H1 (cell line): ENCODE measurements around the gene MPPED1. TPM values are rescaled to one million over a fixed set of nuclear protein-coding genes. Genes with fewer than 3 reads are reported as not detected.

Experiments used
- BCL11A ChIP-seq, 2 experiments: IDR thresholded peaks; one replicate each; pipeline ENCODE4 v1.6.1; 2011; ENCODE audit warnings: low read depth in 2 of 2, low read length in 2 of 2, mild to moderate bottlenecking in 2 of 2
- HDAC6 ChIP-seq: IDR thresholded peaks from one replicate; pipeline ENCODE4 v1.7.1; 2012; ENCODE audit warnings: low read depth, mild to moderate bottlenecking, inconsistent platforms, low read length, moderate library complexity
- JUND ChIP-seq: IDR thresholded peaks from 2 replicates; pipeline ENCODE4 v1.6.1; 2011; ENCODE audit warnings: mild to moderate bottlenecking, improper control_type of control experiment, low read length
- NANOG ChIP-seq: IDR thresholded peaks from 2 replicates; pipeline ENCODE4 v1.6.1; 2011; ENCODE audit warnings: low read length, low read depth, mild to moderate bottlenecking, inconsistent platforms; ENCODE audit not compliant: insufficient read depth, poor library complexity, severe bottlenecking
- NRF1 ChIP-seq: IDR thresholded peaks from 2 replicates; pipeline ENCODE4 v1.6.1; 2011; ENCODE audit warnings: mild to moderate bottlenecking, low read depth, low read length, improper control_type of control experiment
- PHF8 ChIP-seq: fragments of 200-600 bp; sonication (generic); conservative IDR thresholded peaks from 2 replicates; pipeline ENCODE4 v1.7.1; 2012; ENCODE audit warnings: low read depth, mild to moderate bottlenecking, inconsistent platforms, low read length, moderate library complexity
- RXRA ChIP-seq: IDR thresholded peaks from 2 replicates; pipeline ENCODE4 v1.6.1; 2011; ENCODE audit warnings: low read depth, mild to moderate bottlenecking, low read length, moderate library complexity; ENCODE audit not compliant: insufficient read depth
- TBP ChIP-seq: IDR thresholded peaks from 2 replicates; pipeline ENCODE4 v1.6.1; 2011; ENCODE audit warnings: low read depth, low read length, improper control_type of control experiment
- polyA plus RNA-seq, 7 experiments: library from polyadenylated mRNA; depleted of rRNA in 3 of 7; stranded (reverse) in 5 of 7; unstranded in 2 of 7; fragments of >200 nt in 5 of 7; fragments of 200-250 nt in 2 of 7; gene quantifications; 1 replicate in 5 of 7; 2 replicates in 1 of 7; 4 replicates in 1 of 7; pipeline versions ENCODE4 v1.2.1 to v1.2.3, GENCODE V29; 2011 to 2013; ENCODE audit warnings: missing spikeins in 2 of 7, mixed read lengths in 2 of 7
- total RNA-seq: library from RNA; stranded (reverse); fragmentation: NEBNext Ultra II Directional; extraction: Animal tissue kit (Norgen Biotek cat#: 25700); gene quantifications from 2 replicates; pipeline ENCODE4 v1.2.1, GENCODE V29; 2021
- TF ChIP-seq, protein P1 (sequence below): fragments of 300-600 bp; sonication (generic); IDR thresholded peaks from 2 replicates; pipeline ENCODE4 v1.7.1; 2012; ENCODE audit warnings: low read length, moderate library complexity, mild to moderate bottlenecking, inconsistent platforms; ENCODE audit not compliant: insufficient replicate concordance

MPPED1 gene
- total and polyA plus RNA-seq, 2 of the 8 experiments (the other 6 are each of a cell fraction or from before 2014, with no cell fraction given) = 0.29 to 0.37 TPM

DNA sequence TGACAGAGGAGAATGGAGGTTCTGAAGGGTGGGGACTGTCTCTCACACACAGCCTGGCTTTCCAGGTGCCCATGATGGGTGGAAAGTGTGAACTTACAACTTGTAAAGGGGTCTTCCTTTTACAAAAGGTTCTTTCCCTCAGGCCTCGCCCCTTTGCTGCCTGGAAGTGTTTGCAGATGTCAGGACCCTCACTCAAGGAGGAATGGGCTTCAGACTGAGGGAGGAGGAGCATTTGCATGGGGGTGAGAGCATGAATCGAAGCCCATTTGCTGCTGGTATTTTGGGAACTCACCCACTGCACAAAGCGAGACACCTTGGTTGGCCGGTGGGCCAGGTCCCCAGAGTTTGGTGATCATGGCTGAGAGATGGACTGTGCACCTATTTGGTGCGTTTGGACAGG, 25.1 kb downstream of the MPPED1 start (continued):
- TF ChIP-seq, protein P1, sequence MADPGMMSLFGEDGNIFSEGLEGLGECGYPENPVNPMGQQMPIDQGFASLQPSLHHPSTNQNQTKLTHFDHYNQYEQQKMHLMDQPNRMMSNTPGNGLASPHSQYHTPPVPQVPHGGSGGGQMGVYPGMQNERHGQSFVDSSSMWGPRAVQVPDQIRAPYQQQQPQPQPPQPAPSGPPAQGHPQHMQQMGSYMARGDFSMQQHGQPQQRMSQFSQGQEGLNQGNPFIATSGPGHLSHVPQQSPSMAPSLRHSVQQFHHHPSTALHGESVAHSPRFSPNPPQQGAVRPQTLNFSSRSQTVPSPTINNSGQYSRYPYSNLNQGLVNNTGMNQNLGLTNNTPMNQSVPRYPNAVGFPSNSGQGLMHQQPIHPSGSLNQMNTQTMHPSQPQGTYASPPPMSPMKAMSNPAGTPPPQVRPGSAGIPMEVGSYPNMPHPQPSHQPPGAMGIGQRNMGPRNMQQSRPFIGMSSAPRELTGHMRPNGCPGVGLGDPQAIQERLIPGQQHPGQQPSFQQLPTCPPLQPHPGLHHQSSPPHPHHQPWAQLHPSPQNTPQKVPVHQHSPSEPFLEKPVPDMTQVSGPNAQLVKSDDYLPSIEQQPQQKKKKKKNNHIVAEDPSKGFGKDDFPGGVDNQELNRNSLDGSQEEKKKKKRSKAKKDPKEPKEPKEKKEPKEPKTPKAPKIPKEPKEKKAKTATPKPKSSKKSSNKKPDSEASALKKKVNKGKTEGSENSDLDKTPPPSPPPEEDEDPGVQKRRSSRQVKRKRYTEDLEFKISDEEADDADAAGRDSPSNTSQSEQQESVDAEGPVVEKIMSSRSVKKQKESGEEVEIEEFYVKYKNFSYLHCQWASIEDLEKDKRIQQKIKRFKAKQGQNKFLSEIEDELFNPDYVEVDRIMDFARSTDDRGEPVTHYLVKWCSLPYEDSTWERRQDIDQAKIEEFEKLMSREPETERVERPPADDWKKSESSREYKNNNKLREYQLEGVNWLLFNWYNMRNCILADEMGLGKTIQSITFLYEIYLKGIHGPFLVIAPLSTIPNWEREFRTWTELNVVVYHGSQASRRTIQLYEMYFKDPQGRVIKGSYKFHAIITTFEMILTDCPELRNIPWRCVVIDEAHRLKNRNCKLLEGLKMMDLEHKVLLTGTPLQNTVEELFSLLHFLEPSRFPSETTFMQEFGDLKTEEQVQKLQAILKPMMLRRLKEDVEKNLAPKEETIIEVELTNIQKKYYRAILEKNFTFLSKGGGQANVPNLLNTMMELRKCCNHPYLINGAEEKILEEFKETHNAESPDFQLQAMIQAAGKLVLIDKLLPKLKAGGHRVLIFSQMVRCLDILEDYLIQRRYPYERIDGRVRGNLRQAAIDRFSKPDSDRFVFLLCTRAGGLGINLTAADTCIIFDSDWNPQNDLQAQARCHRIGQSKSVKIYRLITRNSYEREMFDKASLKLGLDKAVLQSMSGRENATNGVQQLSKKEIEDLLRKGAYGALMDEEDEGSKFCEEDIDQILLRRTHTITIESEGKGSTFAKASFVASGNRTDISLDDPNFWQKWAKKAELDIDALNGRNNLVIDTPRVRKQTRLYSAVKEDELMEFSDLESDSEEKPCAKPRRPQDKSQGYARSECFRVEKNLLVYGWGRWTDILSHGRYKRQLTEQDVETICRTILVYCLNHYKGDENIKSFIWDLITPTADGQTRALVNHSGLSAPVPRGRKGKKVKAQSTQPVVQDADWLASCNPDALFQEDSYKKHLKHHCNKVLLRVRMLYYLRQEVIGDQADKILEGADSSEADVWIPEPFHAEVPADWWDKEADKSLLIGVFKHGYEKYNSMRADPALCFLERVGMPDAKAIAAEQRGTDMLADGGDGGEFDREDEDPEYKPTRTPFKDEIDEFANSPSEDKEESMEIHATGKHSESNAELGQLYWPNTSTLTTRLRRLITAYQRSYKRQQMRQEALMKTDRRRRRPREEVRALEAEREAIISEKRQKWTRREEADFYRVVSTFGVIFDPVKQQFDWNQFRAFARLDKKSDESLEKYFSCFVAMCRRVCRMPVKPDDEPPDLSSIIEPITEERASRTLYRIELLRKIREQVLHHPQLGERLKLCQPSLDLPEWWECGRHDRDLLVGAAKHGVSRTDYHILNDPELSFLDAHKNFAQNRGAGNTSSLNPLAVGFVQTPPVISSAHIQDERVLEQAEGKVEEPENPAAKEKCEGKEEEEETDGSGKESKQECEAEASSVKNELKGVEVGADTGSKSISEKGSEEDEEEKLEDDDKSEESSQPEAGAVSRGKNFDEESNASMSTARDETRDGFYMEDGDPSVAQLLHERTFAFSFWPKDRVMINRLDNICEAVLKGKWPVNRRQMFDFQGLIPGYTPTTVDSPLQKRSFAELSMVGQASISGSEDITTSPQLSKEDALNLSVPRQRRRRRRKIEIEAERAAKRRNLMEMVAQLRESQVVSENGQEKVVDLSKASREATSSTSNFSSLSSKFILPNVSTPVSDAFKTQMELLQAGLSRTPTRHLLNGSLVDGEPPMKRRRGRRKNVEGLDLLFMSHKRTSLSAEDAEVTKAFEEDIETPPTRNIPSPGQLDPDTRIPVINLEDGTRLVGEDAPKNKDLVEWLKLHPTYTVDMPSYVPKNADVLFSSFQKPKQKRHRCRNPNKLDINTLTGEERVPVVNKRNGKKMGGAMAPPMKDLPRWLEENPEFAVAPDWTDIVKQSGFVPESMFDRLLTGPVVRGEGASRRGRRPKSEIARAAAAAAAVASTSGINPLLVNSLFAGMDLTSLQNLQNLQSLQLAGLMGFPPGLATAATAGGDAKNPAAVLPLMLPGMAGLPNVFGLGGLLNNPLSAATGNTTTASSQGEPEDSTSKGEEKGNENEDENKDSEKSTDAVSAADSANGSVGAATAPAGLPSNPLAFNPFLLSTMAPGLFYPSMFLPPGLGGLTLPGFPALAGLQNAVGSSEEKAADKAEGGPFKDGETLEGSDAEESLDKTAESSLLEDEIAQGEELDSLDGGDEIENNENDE = no peak
- no peak for TF ChIP-seq JUND
- no peak for TF ChIP-seq RXRA
- no peak for TF ChIP-seq BCL11A (IDR thresholded peaks at IDR 0.05; ENCODE audit: low read depth in 2 of 2, low read length in 2 of 2)
- TF ChIP-seq HDAC6 = no peak
- no peak for TF ChIP-seq NANOG
- no peak for TF ChIP-seq PHF8
- TF ChIP-seq TBP = no peak
- no peak for TF ChIP-seq NRF1
